Ammon's horn (tissue), 1 donor: Measurements from ENCODE around the gene LACTB.

Source experiments
- DNase-seq: peaks from one replicate; pipeline ENCODE4 v3.0.0-alpha.2; 2016; ENCODE audit warnings: low spot score

Gene LACTB, protein sequence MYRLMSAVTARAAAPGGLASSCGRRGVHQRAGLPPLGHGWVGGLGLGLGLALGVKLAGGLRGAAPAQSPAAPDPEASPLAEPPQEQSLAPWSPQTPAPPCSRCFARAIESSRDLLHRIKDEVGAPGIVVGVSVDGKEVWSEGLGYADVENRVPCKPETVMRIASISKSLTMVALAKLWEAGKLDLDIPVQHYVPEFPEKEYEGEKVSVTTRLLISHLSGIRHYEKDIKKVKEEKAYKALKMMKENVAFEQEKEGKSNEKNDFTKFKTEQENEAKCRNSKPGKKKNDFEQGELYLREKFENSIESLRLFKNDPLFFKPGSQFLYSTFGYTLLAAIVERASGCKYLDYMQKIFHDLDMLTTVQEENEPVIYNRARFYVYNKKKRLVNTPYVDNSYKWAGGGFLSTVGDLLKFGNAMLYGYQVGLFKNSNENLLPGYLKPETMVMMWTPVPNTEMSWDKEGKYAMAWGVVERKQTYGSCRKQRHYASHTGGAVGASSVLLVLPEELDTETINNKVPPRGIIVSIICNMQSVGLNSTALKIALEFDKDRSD

DNA sequence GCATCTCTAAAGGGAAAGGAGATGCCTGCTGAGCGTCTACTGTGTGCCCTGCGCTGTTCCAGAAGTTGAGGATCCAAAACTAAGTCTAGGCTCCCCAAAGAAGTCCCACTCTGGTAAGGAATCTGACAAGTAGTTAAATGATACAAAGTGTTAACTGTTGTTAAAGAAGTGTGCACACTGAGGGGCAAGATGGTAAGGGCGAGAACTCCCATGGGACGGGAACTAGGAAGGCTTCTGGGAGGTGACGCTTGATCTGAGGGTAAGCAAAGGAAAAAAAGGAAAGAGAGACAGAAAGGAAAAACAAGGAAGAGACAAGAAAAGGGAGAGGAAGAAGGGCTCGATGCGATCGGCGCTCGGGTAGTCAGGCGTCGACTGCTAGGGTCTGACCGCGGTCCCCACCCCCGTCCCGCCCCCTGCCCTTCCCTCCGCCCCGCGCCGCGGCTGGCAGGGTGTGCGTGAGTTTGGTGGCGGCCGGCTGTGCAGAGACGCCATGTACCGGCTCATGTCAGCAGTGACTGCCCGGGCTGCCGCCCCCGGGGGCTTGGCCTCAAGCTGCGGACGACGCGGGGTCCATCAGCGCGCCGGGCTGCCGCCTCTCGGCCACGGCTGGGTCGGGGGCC, at the start of gene LACTB:
Gene LACTB, plus strand, starts transcription at position 480 of the 620 bp plus-strand sequence. Its CDS starts 11 bp downstream, at position 491.
- peak; percentile 96 for DNase-seq

DNA sequence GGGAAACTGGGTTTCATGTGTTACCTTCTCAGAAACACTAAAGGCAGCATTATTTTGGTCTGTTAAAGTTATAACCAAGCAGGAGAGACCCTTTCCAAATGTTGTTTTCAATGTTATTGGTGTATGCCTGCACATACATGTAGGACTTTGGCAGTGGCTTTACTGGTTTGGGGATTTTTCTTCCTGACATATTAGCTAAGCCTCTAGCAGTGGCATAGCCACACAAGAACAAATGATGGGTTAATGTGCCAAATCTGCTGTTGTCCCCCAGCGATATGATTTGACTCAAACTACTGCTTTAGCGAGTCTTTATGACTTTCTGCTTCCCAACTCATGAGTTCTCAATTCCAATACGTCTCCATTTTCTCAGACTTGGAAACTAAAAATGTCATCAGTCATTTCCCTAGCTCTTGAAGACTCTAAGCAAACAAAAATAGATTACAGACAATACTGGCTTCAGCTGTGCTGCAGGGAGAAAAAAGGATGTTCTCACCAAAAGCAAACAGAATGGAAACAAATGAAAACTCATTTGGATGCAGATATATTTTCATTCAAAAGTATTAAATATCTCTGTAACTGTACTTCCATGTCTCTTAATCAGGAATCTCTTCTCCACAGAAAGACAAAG, 49.5 kb upstream of the LACTB start:
- DNase-seq = no peak

DNA sequence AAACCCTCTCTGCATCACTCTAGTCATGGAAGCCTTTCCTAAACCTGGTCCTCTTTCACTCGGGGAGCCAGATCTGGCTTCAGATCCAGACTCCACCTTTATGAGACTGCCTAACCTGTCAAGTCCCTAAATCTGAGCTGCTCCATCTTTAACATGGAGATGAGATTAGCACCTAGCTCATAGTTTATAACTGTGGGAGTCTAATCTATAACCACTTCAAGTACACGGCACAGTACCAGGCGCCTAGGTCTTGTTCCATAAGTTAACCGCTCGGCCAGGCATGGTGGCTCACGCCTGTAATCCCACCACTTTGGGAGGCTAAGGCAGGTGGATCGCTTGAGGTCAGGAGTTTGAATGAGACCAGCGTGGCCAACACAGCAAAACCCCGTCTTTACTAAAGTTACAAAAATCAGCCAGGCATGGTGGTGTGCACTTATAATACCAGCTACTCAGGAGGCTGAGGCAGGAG, 48.8 kb upstream of the LACTB start:
- no peak for DNase-seq

DNA sequence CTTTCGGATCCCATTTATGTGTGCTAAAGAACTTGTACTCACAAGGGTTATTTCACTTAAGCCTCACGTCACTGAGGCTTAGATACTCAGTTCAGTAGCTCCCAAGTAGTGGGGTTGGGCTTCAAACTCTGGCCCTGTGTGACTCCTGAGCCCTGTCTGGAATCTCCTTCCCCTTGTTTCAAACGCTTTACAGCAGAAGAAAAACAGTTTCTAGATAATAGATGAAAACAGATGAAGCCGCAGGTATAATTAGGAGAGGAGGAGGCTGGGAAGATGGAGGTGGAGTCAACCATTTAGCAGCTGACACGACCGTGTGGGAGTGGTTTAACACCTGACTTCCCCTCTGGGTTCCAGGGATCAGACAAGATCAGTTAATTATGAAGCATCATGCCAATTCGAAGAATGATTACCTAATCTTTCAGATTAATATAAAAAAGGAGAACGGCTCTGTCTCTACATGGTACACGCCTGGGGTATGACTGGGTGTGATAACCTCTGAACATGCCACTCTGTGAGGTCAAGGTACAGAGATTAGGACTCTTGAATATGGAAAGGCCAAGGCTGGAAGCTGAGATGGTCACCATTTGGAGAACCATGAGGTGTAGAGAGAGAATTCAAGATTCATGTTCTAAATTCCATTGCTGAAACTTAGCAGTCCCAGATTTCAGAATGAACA, 48.0 kb upstream of the LACTB start:
- no peak for DNase-seq

DNA sequence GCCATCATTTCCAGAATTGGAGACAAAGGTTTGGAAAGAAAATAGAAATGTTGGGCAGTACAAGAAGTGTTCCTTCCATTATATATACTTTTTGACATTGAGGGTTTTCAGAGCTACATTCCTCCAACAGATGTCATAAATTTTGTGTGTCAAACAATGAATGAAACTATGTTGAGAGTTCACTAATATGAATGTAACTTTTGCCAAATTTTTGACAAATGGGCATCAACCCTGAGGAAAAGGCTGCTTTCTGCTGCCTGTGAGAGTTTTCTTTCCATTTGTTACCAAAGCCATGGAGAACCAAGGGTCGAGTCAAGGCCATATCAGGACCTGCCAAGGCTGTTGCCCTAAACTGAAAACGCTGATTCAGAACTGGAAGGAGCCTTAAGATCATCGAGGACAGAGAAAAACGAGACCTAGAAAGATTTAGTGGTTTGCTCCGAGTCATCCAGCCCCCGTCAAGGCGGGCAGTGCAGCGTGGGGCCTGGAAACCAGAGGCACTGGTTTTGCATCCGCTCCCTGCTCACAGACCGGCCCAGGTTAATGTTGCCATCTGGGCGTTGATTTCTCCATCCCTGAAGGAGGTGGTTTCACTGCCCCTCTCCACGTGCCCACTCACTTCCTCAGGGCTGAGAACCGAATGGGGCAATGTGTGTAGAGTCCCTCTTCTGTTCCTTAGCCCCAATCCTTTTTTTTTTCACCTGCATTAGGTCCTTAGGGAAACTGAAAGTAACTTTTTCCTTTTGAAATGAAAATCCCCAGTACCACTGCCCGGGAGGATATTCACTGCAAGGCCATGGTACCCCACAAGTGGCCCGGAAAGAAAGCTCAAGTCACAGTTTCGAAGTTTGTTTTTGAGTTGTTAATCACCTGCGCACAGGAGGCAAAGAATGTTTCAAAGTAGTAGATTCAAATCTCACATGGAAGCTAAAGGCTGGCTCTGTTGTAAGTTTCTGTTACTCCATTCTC, 46.4 kb upstream of the LACTB start:
- DNase-seq = no peak

DNA sequence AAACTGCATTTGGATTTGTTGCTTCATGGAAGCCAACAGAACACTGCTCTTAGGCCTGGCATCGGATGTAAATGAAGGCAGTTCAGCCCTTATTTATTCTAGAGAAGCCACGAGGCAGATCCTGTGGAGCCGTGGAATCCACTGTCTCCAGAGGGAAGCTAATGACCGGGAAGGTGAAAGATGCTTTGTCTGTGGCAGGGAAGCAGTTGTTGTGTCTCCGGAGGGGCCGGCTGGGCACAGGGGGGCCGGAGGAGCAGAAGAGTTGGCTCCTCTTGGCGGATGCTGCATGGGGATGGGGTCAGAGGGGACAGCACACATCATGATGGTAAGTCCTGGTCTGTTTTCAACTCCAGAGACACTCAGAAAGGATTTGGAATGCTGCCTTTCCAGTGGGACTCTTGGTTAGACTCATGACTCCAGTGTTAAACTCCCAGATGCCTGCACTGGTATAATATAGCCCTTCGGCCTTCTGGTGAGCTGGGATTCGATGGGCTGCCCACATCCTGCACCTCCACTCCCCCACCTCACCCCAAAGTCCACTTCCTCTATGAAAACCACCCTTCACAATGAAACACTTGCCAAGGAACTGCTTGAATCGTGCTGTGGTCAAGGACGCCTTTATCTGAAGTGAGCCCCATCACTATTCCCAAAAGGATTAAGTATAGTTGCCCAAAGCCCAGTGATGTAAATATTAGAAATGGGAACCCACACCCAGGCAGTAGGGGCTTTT, 45.5 kb upstream of the LACTB start:
- DNase-seq = no peak

DNA sequence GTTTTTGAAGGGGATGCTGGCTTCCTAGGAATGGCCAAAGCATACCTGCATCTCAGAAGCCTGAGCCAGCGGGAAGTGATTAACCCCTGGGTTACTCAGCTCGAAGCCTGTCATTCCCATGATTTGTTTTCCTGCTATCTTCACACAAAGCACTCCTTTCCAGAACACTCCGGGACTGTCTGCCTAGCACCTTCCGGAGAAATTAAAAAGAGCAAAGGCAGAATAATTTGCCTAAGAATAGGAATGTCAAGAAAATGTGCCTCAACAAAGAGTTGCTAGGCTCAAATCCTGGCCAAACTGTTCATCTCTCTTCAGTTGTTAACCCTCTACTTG, 45.0 kb upstream of the LACTB start:
- DNase-seq = no peak

DNA sequence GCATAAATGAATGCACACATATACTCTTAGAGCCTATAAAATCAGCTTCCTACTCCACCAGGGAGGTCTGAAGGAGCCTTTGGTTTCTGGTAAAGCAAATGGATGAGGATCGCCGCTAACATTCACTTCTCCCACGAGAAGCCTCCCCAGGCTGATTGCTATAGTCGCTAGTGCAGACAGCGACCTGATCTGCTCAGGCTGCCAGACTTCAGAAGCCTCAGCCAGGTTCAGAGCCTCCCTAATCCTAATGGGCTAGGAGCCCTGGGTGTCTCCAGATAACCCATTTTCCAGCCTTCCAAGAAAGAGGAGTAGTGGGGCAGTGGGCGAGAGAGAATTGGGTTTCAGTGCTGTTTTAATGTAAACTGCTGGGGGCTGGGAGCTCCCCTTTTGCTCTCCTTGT, 43.7 kb upstream of the LACTB start:
- DNase-seq = no peak

DNA sequence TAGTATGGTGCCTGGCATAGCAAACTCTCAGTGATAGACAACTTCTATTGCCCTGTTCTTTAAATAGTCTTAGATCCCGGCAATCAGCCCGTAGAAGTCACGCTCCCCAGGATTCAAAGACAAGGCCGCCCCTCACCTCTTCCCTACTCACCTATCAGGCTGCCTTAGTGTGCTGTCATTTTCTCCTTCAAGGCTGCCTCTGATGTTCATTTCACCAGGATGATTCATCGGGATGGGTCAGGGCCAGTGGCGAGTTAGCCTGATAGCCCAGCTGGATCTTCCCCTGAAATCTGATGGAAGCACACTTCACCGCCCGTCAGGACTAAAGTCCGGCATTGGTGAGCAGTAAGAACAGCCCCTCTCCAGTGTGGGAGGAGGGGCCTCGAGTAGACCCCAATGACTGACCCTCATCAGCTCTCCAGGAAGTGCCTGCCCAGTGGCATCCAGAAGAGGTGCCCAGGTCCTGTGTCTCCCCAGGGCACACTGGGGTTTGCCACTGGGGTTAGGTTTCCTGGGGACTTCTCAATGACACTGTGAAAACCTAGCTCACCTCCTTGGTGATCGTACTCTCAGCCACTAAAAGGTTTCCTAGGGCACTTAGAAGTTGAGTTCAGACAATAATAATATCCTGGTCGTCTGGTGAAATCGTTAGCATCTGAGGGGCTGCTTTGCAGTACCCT, 41.6 kb upstream of the LACTB start:
- DNase-seq = no peak

DNA sequence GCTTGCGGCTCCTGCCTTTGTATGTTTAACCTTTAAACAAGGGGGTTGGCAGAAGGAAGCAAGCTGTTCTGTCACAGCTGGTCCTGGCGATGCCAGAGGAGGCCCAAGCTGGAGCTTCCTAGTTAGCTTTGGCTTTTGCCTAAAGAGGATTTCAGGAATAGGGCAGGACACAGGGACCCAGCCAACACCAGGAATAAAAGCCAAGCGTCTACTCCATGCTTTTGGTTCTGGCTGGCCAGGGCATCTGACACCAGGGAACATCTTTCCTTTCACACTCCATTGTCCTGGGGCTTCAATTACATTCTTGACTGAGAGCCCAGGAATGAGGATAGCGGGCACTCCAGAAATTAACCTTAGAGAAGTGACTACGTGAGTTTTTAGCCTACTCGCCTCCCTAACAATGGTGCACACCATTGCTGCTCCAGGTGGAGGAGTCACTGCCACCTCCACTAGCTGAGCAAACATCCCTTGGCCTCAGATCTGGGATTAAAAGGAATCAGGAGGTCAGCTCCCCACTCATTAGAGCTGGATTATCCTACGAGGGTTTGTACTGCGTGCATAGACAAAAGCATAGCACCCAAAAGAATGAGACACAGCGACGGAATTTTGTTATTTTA, 40.9 kb upstream of the LACTB start:
- no peak for DNase-seq

DNA sequence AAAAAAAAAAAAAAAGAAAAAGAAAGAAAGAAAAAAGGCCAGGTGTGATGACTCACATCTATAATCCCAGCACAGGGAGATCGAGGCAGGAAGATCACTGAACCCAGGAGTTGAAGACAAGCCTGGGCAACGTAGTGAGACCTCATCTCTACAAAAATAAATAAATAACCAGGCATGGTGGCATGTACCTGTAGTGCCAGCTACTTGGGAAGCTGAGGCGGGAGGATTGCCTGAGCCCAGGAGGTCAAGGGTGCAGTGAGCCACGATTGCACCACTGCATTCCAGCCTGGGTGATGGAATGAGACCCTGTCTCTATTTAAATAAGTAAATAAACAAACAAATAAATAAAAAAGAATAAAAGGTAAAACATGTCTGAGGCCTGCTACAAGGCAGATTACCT, 39.3 kb upstream of the LACTB start:
- DNase-seq = no peak

DNA sequence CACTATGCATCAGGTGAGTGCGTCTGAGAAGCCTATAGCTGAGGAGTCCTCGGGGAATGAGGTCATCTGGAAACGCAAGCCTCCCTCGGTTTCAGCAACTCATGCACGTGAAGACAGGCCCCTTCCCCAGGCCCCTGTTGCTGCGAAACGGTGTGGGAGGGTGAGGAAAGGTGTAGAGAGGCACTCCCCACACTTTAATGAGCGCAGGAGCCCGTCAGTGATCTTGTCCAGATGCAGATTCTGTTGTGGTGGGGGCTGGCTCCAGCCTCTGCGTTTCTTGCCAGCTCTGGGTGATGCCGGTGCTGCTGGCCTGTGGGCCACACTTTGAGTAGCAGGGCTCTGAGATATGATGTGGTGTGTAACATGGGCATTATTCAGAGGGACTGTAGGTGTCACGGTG, 38.6 kb upstream of the LACTB start:
- no peak for DNase-seq

DNA sequence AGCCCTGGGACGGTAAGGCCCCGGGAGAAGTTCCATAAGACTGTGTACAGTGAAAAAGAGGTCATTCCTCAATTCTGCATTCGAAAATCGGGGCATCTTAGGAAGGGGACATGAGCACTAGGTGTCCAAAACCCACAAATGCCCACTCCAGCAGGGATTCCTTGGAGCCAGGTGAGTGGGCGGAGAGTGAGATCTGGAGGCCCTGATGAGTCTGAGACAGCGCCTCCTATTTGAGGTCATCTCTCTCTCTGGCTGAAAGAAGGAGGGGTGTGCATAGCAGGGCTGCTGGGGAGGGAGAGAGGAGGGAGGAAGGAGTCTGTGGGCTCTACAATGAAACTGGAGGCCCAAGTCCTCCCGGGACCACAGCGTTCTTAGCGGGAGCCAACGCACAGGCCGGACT, 38.1 kb upstream of the LACTB start:
- DNase-seq = no peak

DNA sequence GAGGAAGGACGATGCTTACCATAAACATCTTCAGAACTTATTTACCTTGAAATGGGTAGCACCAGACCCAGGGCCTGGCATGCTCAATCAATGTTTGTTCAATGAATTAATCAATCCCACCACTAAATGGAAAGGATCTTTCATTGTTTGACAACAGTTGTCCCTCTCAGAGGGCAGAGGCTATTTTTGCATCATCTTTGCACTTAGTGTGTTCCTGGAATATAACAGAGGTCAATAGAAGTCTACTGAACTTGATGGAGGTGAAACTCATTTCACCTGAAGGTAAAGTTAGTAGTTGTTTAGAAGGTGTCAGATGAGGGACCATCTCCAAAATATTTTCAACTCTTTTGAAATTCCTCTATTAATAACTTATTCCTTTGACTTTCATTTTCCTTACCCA, 36.9 kb upstream of the LACTB start:
- no peak for DNase-seq

DNA sequence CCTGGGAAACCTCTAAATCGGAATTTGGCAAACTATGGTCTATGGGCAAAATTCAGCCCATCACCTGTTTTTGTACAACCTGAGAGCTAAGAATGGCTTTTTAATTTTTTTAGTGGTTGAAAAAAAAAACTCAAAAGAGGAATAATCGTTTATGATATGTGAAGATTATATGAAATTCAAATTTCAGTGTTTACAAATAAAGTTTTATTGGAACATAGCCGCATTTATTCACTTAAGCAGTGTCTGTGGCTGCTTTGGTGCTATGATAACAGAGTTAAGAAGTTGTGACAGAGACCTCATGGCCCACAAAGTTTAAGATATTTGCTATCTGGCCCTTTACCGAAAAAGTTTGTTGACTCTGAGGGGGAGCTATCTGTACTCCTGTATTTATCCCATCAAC, 36.4 kb upstream of the LACTB start:
- no peak for DNase-seq

DNA sequence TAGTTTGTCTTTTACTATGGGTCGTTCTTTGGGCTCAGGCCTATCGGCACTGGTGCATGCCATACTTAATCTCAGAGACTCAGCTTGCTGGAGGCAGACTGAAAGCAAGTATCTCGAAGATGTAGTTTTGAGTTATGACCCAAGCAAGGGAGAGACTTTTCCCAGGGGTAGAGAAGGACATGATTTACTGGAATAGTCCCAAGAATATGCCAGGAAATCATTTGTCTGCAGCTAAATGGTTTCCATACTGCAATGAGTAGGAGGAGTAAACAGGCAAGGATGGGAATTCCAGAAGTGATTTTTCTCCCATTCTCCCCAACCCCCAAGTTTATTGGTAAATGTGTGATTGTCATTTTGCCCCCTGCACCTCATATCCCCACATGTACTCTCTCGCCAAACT, 35.4 kb upstream of the LACTB start:
- no peak for DNase-seq

DNA sequence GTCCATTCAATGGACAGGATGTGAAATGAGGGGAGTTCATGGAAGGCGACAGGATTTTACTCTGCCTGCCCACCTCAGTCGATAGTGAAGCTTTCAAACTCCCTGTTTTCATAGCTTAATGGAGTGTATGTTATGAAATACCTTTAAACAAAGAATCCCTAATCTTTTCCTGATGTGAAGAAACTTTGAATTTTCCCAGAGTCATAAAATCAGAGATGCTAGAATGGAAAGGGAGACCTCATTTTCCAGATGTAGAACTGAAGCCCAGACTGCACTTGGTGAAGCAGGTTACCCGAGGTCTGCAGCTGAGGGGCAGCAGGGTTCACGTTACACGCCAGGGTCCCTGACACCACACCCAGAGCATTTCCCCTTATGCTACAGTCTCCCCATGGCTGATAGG, 34.7 kb upstream of the LACTB start:
- no peak for DNase-seq

DNA sequence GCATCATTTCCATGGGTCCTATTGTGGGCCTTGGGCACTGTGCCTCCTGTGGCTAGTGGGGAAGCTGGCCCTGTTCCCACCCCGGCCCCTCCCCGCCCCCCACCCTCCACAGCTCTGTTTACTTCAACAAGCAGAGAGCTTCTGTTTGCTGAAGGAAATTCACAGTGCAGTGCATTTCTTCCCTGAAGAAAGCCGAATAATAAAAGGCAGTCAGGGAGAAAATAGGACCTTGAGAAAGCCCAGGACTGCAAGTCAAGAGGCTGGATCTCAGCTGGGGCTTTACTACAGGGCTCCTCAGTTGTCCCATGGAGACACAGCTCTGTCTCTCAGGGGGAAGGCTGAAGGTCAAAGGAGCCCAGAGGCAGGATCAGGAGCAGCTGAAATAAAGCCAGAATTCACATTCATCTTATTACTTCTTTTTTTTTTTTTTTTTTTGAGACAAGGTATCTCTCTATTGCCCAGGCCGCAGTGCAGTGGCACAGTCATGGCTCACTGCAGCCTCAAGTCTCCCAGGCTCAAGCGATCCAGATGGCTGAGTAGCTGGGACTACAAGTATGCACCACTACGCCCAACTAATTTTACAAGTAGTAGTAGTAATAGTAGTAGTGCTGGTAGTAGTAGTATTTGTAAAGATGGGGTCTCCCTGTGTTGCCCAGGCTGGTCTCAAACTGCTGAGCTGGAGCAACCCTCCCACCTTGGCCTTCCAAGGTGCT, 33.0 kb upstream of the LACTB start:
- DNase-seq = no peak
